ENCODE results near the gene TMEM183A.
"Not testable (repeated sequence)": the region's sequence is repeated elsewhere in the genome, so short reads cannot be mapped to it uniquely, and the experiment has no call there.

TMEM183A gene, protein sequence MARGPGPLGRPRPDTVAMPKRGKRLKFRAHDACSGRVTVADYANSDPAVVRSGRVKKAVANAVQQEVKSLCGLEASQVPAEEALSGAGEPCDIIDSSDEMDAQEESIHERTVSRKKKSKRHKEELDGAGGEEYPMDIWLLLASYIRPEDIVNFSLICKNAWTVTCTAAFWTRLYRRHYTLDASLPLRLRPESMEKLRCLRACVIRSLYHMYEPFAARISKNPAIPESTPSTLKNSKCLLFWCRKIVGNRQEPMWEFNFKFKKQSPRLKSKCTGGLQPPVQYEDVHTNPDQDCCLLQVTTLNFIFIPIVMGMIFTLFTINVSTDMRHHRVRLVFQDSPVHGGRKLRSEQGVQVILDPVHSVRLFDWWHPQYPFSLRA

DNA sequence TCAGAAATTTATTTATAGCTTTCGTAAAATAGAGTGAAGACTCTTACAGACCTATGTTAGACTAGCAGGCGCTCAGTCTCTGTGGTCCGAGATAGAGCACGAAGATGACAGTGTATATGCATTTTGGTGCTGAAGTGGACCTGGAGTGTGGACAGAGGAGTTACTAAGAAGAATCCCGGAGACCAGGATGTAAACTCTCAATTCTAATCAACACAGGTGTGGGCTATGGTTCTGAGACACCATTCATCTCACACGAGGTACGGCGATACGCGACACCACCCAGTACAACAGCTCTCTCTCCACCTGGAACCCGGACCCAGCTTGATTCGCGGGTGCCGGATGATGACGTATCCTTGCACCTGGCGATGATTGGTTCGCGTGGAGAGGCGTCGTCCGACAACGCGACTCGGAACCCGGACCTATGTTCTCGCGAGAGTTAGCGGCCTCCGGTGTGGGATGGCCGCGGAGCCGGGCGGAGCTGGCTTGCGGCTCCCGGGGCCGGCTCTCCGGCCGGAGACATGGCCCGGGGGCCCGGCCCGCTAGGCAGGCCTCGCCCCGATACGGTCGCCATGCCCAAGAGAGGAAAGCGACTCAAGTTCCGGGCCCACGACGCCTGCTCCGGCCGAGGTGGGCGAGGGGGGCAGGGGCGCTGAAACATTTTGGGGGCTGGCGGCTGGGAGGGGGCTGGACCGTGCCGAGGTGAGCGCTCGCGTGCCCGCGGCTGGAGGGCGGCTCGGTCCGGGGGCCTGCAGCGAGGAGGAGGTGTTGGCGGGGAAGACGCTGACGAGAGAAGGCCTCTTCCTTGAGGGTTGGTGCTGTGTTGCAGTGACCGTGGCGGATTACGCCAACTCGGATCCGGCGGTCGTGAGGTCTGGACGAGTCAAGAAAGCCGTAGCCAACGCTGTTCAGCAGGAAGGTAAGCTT is at the start of gene TMEM183A:
TMEM183A (plus strand) TSS at position 427 of the 924 bp plus-strand sequence; CDS start at position 519, 92 bp downstream.
- DNase-seq, result peak; percentile 98

DNA sequence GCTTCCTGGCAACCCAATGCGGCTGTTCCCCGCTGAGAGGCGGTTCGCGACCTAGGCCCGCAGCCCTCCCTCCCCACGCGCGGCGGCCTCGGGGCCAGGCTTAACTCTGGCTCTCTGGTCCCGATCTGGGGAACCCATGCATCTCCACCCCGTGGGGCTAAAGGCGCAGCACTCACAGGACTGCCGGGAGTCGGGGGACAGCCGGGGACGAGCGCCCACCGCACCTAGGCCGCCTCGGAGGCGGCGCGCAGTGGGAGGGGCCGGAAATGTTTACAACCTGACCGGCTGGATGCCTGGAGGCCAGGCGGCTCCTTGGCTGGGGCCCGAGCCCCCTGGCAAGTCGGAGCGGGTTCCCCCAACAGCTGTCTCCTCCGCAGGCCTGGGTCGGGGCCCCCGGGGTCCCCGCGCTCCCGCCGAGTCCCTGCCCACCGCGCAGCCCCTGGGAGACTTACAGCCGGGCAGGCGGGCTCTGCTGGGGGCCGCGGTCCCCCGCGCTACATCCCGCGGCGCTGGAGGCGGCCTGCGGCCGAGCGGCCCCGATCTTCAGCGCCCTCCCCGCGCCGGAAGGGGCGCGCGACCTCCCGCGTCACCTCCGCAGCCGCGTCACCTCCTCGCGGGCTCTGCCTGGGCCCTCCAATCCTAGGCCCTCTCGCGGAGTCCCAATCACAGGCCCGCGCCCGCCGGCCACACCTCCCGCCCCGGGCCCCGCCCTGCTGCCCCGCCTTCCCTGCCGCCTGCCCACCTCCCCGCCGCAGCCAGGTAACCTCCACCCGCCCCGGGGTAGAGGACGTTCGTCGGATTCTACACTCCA is 49.2 kb upstream of the TMEM183A start, which contains the start of gene ADIPOR1:
ADIPOR1 (minus strand) TSS at position 580 of the 811 bp plus-strand sequence. CDS start 7,242 bp downstream, outside the sequence.
- peak; percentile 94 for DNase-seq

DNA sequence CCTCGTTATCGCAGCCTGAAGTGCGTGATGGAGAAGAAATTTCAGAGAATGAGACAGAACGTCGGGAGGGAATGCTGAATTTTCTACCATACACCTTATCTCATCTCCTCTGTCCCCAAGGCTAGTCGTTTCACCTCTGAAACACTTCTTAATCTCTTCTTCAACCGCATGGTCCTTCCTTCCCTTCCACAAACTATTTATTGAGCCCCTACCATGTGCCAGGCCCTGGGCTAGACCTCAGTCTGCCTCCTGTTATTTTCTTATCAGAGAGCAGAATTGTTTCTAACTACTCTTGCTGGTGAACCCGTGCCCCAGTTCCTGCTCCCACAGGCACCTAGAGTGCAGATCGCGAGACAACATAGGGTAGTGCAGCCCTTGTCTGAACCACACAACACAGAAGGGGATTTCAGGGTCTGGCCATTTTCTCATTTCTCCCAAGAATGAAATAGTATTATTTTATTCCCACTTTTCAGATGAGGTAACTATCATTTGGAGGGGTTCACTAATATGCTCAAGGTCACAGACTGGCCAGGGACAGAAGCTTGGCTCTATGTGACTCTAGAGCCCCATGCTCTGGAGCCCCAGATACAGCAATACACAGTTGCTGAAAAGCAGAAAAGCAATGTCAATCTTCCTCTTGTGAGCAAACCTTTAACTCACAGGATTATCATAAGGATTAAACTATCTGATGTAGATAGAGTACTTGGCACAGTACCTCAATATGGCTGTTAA is 48.5 kb upstream of the TMEM183A start:
- DNase-seq, result no peak

- no peak for DNase-seq
These were observed 47.9 kb upstream of the TMEM183A start for GRCh38 chr1:202959276-202959620.

- DNase-seq, result no peak
These were observed 45.8 kb upstream of the TMEM183A start for GRCh38 chr1:202961220-202961880.

GRCh38 chr1:202964791-202965410 is 42.3 kb upstream of the TMEM183A start:
- DNase-seq, result no peak

DNA sequence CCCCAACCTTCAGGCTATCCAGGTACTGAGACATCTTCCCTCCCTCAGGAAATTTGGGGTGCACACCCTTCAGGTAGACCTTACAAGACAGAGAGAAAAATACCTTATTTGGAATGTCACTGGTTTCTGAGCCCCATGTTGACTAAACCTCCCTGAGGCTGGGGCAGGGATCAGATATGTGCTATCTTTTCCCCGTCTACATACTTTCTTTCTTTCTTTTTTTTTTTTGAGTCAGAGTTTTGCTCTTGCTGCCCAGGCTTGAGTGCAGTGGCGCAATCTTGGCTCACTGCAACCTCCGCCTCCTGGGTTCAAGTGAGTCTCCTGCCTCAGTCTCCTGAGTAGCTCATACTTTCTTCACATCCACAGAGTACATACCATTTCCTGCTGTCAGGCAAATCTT is 41.8 kb upstream of the TMEM183A start:
- no peak for DNase-seq

GRCh38 chr1:202966006-202966898 is 40.9 kb upstream of the TMEM183A start:
- no peak for DNase-seq

- DNase-seq, result peak; percentile 59
These were observed 39.4 kb upstream of the TMEM183A start for GRCh38 chr1:202967684-202968281.

GRCh38 chr1:202968351-202968750 is 38.8 kb upstream of the TMEM183A start:
- no peak for DNase-seq

DNA sequence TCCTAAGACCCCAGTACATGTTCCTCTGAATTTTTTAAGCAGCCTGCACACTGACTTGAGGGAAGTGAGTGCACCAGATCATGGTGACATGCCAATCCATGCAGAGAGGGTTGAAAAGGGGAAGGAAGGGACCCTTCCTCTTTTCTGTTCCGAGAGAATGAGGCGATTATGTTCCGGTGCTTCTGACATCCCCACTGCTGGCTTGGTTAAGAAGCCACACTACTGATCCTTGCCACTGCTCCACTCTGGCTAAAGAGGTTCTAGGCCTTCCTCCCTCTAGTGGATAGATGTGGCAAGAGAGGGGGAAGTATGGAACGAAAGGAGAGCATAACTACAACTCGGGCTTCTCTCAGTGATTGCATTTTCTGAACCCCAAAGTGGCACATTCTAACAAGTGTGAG is 38.3 kb upstream of the TMEM183A start:
- DNase-seq, result peak; percentile 88

DNA sequence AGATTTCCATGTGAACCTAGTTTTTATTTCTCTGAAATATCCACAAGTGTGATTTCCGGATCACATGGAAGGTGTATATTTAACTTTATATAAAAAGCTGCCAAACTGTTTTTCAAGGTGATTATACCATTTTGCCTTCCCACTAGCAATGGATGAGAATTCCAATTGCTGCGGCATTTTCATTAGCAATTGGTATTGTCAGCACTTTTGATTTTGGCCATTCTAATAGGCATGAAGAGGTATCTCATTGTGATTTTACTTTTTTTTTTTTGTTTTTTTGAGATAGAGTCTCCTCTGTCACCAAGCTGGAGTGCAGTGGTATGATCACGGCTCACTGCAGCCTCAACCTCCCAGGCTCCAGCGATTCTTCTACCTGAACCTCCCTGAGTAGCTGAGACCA is 35.1 kb upstream of the TMEM183A start:
- DNase-seq, result no peak

DNA sequence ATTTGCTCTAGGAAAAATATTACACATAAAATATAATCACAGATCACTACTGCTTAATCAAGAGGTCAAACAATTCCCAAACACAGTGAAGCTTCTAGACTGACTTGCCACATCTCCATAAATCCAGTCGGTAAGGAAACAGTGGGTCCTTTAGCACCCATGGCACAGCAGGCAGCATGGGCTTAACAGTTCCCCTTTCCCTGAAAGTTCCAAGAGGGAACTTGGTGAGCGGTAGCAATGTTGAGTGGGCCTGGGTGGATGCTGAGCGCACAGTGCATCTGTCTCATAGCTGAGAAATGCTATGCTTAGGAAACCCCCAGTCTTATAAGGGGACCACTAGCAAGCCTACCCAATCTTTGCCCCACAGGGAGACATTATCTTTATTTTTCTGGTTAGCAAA is 32.3 kb upstream of the TMEM183A start:
- no peak for DNase-seq

DNA sequence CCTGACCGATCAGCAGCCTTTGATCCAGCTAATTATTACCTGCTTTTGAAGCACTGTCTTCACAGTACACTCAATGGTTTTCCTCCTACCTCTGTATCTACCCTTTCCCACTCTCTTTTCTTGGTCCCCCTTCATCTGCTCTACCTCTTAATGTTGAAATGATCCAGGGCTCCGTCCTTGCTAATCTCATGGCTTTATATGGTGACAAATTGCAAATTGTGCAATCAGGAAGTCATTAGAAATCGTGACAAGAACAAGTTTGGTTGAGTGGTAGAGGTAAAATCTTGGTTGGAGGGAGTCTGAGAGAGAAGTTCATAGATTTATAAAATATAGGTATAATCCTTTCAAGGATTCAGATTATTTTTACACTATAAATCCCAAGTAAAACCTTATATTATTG is 30.5 kb upstream of the TMEM183A start:
- peak; percentile 43 for DNase-seq

GRCh38 chr1:202979459-202979858 is 27.7 kb upstream of the TMEM183A start:
- no peak for DNase-seq

GRCh38 chr1:202981939-202982338 is 25.2 kb upstream of the TMEM183A start:
- DNase-seq, result no peak

DNA sequence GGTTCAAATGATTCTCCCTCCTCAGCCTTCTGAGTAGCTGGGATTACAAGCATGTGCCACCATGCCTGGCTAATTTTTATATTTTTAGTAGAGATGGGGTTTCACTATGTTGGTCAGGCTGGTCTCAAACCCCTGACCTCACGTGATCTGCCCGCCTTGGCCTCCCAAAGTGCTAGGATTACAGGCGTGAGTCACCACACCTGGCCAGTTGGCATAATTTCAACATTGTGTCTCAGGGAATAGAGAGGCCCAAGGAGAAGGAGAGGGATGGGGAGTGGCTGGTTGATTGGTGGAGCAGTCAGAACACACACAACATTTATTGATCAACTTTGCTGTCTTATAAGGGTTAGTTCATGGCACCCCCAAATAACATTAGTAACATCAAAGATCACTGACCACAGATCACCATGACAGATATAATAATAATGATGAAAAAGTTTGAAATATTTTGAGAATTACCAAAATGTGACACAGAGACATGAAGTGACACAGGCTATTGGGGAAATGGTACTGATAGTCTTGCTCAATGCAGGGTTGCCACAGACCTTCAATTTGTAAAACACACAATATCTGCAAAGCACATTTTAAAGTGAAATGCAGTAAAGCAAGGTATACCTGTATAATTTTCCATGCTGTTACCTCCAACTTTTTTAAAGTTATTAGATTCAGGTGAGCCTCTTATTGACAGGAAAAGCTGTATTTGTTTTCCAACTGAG is 24.3 kb upstream of the TMEM183A start:
- peak; percentile 53 for DNase-seq

GRCh38 chr1:202986120-202986519 is 21.1 kb upstream of the TMEM183A start:
- not testable (repeated sequence) for DNase-seq

GRCh38 chr1:202987255-202987654 is 19.9 kb upstream of the TMEM183A start:
- no peak for DNase-seq
